Muscle layer of colon (tissue), 2 donors: ENCODE data around the gene TIMELESS.
"Not testable (repeated sequence)": the region's sequence is repeated elsewhere in the genome, so short reads cannot be mapped to it uniquely, and the experiment has no call there.

Experiments used
- H3K27ac ChIP-seq: one replicate; pipeline ENCODE4 v1.7.0; 2013; ENCODE audit warnings: low read depth, mild to moderate bottlenecking, low read length, moderate library complexity
- H3K27me3 ChIP-seq, 2 donors: one replicate each; pipeline ENCODE4 v1.7.0; 2013; ENCODE audit warnings: low read length in 2 of 2, mild to moderate bottlenecking in 2 of 2; ENCODE audit not compliant: insufficient read depth in 2 of 2, control insufficient read depth in 1 of 2
- H3K36me3 ChIP-seq: one replicate; pipeline ENCODE4 v1.7.0; 2013; ENCODE audit warnings: mild to moderate bottlenecking, low read length; ENCODE audit not compliant: insufficient read depth
- H3K4me1 ChIP-seq: one replicate; pipeline ENCODE4 v1.7.0; 2013; ENCODE audit warnings: mild to moderate bottlenecking, low read length; ENCODE audit not compliant: insufficient read depth
- H3K4me3 ChIP-seq, 2 donors: one replicate each; pipeline ENCODE4 v1.7.0; 2013; ENCODE audit warnings: low read length in 2 of 2, low read depth in 1 of 2, mild to moderate bottlenecking in 1 of 2, moderate library complexity in 1 of 2
- H3K9ac ChIP-seq: one replicate; pipeline ENCODE4 v1.7.0; 2013; ENCODE audit warnings: low read length
- H3K9me3 ChIP-seq: one replicate; pipeline ENCODE4 v1.7.0; 2013; ENCODE audit warnings: mild to moderate bottlenecking, low read length
- donor health status: abdominal sarcoma.
- donor health status: Adenocarcinoma of cecum.

Gene TIMELESS

DNA sequence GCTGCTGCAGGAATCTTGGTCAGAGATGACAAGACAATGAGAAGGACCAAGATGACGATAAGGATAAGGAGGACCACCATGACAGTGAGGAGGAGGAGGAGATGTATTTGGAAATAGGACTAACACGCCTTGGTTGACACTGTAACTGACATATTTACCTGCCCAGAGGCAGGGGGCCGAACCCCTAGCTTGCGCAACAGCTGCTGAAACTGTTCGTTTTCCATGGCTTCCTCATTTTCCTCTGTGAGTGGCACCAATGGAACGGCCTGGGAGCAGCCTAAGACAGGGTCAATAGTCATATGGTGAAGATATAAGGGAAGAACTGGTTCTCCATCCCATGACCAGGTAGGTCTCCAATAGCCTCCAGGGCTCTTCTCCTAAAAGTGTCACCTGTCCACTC is 28.8 kb downstream of the TIMELESS start:
- Histone ChIP-seq H3K4me3 (no peak overlapping the region), H3K27me3 (no peaks in the 10 kb centered on the region), H3K27ac (no peak overlapping the region), H3K9me3 (no peaks in the 10 kb centered on the region), H3K4me1 (no peaks in the 10 kb centered on the region), H3K36me3 (peaks cover 5% of the 10 kb centered on the region), H3K9ac (no peak overlapping the region)

DNA sequence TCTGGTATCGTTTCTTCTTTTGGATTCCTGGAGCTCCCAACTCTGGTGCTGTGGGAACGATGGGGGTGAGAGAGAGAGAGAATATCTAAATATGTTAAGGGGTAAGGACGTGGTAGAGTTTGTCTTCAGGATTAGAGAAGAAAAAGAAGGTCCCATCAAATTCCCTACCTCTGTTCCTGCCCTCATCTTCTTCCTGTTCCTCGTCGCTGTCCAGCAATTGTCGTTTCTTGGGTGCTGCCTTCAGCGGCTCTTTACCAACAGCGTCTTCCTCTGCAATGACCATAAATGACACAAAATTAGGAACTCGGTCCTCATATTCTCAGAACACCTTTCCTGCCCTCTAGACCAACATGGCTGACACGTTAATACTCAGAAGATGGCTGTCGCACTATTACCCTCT is 31.5 kb downstream of the TIMELESS start:
- H3K27ac ChIP-seq, result no peak overlapping the region

GRCh38 chr12:56414401-56414800 is 34.8 kb downstream of the TIMELESS start:
- Histone ChIP-seq H3K9ac (no peak overlapping the region), H3K4me1 (no peaks in the 10 kb centered on the region), H3K4me3 (no peak overlapping the region), H3K36me3 (no peaks in the 10 kb centered on the region), H3K27me3 (no peaks in the 10 kb centered on the region), H3K27ac (no peak overlapping the region), H3K9me3 (no peaks in the 10 kb centered on the region)

More for the DNA sequence above, 31.5 kb downstream of the TIMELESS start:
- Histone ChIP-seq H3K4me1 (no peaks in the 10 kb centered on the region), H3K27me3 (no peaks in the 10 kb centered on the region), H3K4me3 (no peak overlapping the region), H3K36me3 (peaks cover 5% of the 10 kb centered on the region), H3K9me3 (no peaks in the 10 kb centered on the region), H3K9ac (no peak overlapping the region)

DNA sequence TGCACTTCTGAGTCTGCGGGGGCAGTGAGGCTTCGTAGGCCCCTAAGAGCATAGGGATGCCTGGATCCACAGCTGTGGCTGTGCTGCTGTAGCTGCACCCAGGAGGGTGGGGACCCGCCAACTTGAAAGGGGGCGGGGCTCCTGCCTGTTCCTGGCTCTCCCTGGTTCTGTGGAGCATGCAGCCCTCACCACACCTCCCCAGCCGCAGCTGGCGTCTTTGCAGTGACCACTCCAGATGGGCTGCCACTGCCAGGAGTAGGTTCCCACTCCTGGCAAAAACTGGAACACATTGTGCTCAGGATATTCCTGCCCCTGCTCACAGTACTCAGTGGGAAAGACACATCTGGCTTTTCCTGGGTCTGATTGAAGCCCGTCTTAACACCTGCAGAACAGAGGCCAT is 35.8 kb downstream of the TIMELESS start:
- Histone ChIP-seq H3K4me1 (no peaks in the 10 kb centered on the region), H3K9me3 (no peaks in the 10 kb centered on the region), H3K27ac (no peak overlapping the region), H3K4me3 (no peak overlapping the region), H3K36me3 (no peaks in the 10 kb centered on the region), H3K27me3 (no peaks in the 10 kb centered on the region), H3K9ac (no peak overlapping the region)

DNA sequence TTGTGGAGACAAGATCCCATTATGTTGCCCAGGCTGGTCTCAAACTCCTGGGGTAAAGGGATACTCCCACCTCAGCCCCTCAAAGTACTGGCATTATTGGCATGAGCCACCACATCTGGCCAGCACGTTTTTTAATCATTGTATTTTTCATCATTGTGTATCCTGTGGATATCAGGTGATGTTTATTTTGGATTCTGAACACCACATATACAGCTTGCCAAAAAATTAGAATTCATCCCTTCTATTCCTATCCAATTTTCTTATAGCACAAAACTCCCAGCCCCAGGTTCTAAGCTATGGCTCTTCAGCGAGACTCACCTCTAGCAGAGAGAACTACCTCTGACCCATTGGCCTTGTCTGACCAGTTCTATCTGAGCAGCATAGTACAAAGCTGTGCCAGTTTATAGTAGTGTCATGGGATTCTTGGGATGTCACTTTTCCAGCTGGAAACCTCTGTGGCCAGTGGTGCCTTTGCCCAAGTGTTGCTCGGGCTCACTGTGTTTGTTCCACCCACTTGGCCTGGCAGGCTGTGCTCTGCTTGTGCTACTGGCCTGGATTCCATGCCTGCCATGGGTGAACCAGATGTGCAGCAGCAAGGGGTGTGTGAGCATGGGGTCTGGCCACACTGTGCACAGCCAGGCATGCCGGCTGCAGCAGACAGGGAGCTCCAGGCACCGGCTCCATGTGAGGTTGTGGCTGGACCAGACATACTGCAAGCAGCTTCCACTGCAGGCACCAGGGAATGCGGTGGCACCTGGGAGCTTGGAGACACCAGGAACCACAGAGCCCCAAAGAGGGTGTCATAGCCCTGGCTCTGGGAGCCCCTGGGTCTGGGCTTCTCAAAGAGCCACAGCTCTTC is 37.2 kb downstream of the TIMELESS start:
- no peaks in the 10 kb centered on the region for H3K4me1 ChIP-seq
- no peaks in the 10 kb centered on the region for H3K9me3 ChIP-seq
- no peaks in the 10 kb centered on the region for H3K36me3 ChIP-seq
- no peak overlapping the region for H3K27ac ChIP-seq
- no peak overlapping the region for H3K9ac ChIP-seq
- H3K4me3 ChIP-seq, result no peak overlapping the region
- H3K27me3 ChIP-seq, result no peaks in the 10 kb centered on the region

DNA sequence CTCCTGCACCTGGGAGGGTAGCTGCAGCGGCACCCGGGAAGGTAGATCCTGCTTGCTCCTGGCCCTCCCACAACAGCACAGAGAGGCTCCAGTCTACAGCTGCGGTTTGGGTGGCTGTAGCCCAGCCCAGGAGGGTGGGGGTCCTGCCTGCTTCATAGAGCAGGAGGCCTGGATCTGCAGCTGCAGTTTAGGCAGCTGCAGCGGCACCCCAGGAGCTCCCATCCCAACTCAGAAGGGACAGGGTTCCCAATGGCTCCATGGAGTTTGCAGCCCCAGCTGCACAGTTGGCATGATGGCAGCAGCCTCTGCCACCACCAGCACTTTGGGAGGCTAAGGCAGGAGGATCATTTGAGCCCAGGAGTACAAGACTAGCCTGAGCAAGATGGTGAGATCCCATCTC is 38.5 kb downstream of the TIMELESS start:
- Histone ChIP-seq H3K27me3 (no peaks in the 10 kb centered on the region), H3K4me1 (no peaks in the 10 kb centered on the region), H3K9me3 (no peaks in the 10 kb centered on the region), H3K27ac (no peak overlapping the region), H3K4me3 (no peak overlapping the region), H3K36me3 (no peaks in the 10 kb centered on the region), H3K9ac (no peak overlapping the region)

DNA sequence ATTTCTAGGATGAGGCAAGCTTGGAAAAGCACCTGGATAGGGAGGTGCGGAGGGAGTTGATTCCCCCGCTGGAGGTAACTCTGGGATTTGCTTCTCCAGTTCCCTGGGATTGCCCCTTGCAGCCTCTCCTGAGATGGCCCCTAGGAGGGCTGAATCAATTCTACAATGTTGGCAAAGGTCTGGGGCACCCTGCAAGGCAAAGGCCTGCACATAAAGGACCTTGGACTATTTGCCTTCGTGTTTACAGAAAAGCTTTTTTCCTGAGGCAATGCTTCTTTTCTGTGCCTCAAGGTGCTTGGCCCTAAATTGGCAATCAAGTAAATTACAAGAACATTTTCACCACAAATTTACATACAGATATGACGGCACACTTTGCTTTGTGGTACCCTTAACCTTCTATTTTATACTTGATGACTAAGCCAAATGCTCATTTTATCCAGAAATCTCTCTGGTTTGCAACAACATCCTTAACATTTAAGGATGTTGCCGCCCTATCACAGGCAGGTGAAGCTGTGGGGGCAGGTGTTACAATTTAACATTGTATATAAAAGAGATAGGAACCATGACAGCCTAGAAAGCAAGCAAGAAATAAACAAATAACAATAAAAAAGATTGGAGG is 40.3 kb downstream of the TIMELESS start:
- no peaks in the 10 kb centered on the region for H3K27me3 ChIP-seq
- no peak overlapping the region for H3K4me3 ChIP-seq
- no peak overlapping the region for H3K9ac ChIP-seq
- H3K9me3 ChIP-seq, result no peaks in the 10 kb centered on the region
- H3K27ac ChIP-seq, result no peak overlapping the region
- no peaks in the 10 kb centered on the region for H3K36me3 ChIP-seq
- no peaks in the 10 kb centered on the region for H3K4me1 ChIP-seq

DNA sequence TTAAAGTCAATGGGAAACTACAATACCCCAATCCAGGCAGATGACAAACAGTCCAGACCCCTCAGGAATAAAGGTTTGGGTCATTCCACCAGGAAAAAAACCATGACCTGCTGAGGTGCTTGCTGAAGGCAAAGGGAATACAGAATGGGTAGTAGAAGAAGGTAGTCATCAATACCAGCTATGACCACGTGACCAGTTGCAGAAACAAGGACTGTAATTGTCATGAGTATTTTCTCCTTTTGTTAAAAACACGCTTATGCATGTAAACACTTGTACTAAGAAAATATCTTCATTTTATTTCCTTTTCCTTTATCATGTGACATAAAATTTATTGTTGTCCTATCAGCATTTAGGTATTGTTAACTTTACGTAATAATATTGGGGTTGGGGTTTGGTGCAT is 45.0 kb downstream of the TIMELESS start:
- H3K27me3 ChIP-seq, H3K36me3 ChIP-seq, H3K4me3 ChIP-seq, H3K9ac ChIP-seq, H3K4me1 ChIP-seq, H3K9me3 ChIP-seq, H3K27ac ChIP-seq: not testable (repeated sequence)

DNA sequence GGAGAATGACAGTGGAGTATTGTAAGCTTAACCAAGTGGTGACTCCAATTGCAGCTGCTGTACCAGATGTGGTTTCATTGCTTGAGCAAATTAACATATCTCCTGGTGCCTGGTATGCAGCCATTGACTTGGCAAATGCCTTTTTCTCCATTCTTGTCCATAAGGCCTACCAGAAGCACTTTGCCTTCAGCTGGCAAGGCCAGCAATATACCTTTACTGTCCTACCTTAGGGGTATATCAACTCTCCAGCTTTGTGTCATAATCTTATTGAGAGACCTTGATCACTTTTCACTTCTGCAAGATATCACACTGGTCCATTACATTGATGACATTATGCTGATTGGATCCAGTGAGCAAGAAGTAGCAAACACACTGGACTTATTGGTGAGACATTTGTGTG is 47.6 kb downstream of the TIMELESS start:
- H3K27me3 ChIP-seq, H3K4me3 ChIP-seq, H3K4me1 ChIP-seq, H3K9me3 ChIP-seq, H3K36me3 ChIP-seq, H3K27ac ChIP-seq, H3K9ac ChIP-seq: not testable (repeated sequence)

DNA sequence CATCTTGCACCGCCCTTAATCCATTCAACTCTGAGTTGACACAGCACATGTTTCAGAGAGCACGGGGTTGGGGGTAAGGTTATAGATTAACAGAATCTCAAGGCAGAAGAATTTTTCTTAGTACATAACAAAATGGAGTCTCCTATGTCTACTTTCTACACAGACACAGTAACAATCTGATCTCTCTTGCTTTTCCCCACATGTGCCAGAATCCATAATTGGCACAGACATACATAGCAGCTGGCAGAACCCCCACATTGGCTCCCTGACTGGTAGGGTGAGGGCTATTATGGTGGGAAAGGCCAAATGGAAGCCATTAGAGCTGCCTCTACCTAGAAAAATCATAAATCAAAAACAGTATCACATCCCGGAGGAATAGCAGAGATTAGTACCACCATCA is 48.1 kb downstream of the TIMELESS start:
- H3K27ac ChIP-seq, H3K36me3 ChIP-seq, H3K9ac ChIP-seq, H3K9me3 ChIP-seq, H3K27me3 ChIP-seq, H3K4me3 ChIP-seq, H3K4me1 ChIP-seq: not testable (repeated sequence)

DNA sequence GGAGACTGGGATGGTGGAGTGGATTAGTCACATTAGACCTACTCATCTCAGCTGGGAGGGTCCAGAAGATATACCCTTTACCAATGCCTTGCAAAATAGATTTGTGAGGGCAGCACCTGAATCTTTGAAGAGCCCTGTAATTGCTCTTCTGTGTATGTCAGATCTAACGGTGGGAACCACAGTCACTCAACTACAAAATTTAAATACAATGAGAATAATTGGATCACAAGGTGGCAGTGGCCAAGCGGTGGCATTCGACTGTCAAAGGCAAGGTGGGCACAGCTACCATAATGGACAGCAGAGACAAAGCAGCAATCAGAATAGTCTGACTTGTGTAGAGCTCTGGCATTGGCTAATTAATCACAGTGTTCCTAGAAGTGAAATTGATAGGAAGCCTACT is 49.8 kb downstream of the TIMELESS start:
- H3K27me3 ChIP-seq, H3K27ac ChIP-seq, H3K9me3 ChIP-seq, H3K4me1 ChIP-seq, H3K36me3 ChIP-seq, H3K4me3 ChIP-seq, H3K9ac ChIP-seq: not testable (repeated sequence)

GRCh38 chr12:56398324-56398723 is 50.9 kb downstream of the TIMELESS start:
- H3K27me3 ChIP-seq, result no peaks in the 10 kb centered on the region
- no peaks in the 10 kb centered on the region for H3K4me1 ChIP-seq
- no peaks in the 10 kb centered on the region for H3K36me3 ChIP-seq
- H3K4me3 ChIP-seq, result no peak overlapping the region
- no peak overlapping the region for H3K27ac ChIP-seq
- no peaks in the 10 kb centered on the region for H3K9me3 ChIP-seq
- H3K9ac ChIP-seq, result no peak overlapping the region
